Measurements from ENCODE around the gene ATF2. TPM values are rescaled to one million over a fixed set of nuclear protein-coding genes. Genes with fewer than 3 reads are reported as not detected.

Gene ATF2
- total RNA-seq, 3 donors from 2014 or later (not counting 1 experiment from before 2014, with no cell fraction given), result 66.7 to 76.5 (median 74.4) TPM

DNA sequence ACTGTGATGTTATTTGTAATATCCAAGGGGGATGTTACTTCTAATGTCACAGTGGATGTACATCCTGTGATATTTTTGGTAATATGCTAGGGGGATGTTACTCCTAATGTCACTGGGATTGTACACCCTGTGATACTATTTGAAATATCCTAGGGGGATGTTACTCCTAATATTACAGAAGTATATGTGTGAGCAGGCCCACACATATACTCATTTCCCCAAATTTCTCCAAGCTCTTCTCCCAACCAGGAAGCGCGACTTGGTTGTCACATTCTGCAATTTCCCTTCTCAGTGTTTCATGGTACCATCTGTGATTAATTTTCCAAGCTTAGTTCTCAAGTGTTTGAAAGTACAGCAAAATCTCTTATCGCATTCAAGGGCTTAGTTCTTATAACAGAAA lies 133.3 kb downstream of the ATF2 start:
- Histone ChIP-seq H3K27ac (ENCODE audit: low read length) (no peak overlapping the region), H3K27me3 (ENCODE audit: control insufficient read depth, insufficient read depth, low read length) (no peaks in the 10 kb centered on the region), H3K4me3 (ENCODE audit: low read length) (no peak overlapping the region), H3K9me3 (ENCODE audit: control insufficient read depth, insufficient read depth, low read length) (no peaks in the 10 kb centered on the region), H3K4me1 (ENCODE audit: control insufficient read depth, insufficient read depth, low read length) (no peaks in the 10 kb centered on the region), H3K36me3 (ENCODE audit: control insufficient read depth, insufficient read depth, low read length) (no peaks in the 10 kb centered on the region)
- Mint-ChIP-seq H3K9me3 (no peaks in the 10 kb centered on the region), H3K27me3 (ENCODE audit: low read depth in 2 of 2) (no peaks in the 10 kb centered on the region), H3K27ac (no peak overlapping the region), H3K36me3 (no peaks in the 10 kb centered on the region), H3K4me1 (peaks cover 0 to 6% of the 10 kb centered on the region in 2 donors), H3K4me3 (no peak overlapping the region)
- intact Hi-C loops (cut with micrococcal nuclease), result no loop called here
- WGBS (ENCODE audit: insufficient coverage), result 97% methylated on average over 3 of the region's 3 CpGs
- TF ChIP-seq, protein P1, sequence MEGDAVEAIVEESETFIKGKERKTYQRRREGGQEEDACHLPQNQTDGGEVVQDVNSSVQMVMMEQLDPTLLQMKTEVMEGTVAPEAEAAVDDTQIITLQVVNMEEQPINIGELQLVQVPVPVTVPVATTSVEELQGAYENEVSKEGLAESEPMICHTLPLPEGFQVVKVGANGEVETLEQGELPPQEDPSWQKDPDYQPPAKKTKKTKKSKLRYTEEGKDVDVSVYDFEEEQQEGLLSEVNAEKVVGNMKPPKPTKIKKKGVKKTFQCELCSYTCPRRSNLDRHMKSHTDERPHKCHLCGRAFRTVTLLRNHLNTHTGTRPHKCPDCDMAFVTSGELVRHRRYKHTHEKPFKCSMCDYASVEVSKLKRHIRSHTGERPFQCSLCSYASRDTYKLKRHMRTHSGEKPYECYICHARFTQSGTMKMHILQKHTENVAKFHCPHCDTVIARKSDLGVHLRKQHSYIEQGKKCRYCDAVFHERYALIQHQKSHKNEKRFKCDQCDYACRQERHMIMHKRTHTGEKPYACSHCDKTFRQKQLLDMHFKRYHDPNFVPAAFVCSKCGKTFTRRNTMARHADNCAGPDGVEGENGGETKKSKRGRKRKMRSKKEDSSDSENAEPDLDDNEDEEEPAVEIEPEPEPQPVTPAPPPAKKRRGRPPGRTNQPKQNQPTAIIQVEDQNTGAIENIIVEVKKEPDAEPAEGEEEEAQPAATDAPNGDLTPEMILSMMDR (IDR thresholded peaks at IDR 0.05), result no peak
- no peak for ATAC-seq
- DNase-seq, result no peak

- DNase-seq (peak in 1 of 2 donors; percentile 17), ATAC-seq (no peak)
- H3K9me3 ChIP-seq (ENCODE audit: control insufficient read depth, insufficient read depth, low read length), result no peaks in the 10 kb centered on the region
- no peaks in the 10 kb centered on the region for H3K4me1 Mint-ChIP-seq
- no peaks in the 10 kb centered on the region for H3K36me3 ChIP-seq (ENCODE audit: control insufficient read depth, insufficient read depth, low read length)
- H3K27me3 ChIP-seq (ENCODE audit: control insufficient read depth, insufficient read depth, low read length), result no peaks in the 10 kb centered on the region
- no peaks in the 10 kb centered on the region for H3K9me3 Mint-ChIP-seq
- no peaks in the 10 kb centered on the region for H3K36me3 Mint-ChIP-seq
- H3K4me3 ChIP-seq (ENCODE audit: low read length), result no peak overlapping the region
- 84% methylated on average over 5 of the region's 5 CpGs for WGBS (ENCODE audit: insufficient coverage)
- H3K27ac Mint-ChIP-seq, result no peak overlapping the region
- H3K4me1 ChIP-seq (ENCODE audit: control insufficient read depth, insufficient read depth, low read length), result no peaks in the 10 kb centered on the region
- intact Hi-C loops (cut with micrococcal nuclease), result no loop called here
- H3K27ac ChIP-seq (ENCODE audit: low read length), result no peak overlapping the region
- no peaks in the 10 kb centered on the region for H3K27me3 Mint-ChIP-seq (ENCODE audit: low read depth in 2 of 2)
- no peak overlapping the region for H3K4me3 Mint-ChIP-seq
- TF ChIP-seq, protein P1 (IDR thresholded peaks at IDR 0.05), result no peak
Measured at GRCh38 chr2:175030380-175031271, 137.4 kb downstream of the ATF2 start.

DNA sequence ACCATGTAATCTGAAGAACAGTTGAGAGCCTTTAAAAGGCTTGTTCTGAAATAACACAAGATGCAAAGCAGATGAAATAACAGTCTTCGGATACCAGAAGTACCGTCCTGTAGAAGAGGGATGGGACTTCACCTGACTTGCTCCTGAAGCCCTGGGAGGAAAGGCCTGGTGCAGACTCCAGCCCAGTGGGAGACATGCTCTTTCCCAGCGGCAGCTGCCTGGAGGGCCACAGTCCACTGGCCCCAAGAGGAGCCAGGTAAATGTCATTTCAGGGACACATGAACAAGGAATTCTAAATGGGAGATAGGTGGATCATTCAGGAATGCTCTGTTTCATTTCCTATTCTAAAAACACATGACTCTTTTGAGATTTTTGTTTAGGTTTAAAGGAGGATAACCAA lies 140.2 kb downstream of the ATF2 start:
- peaks cover 2 to 7% of the 10 kb centered on the region in 2 donors for H3K27me3 Mint-ChIP-seq (ENCODE audit: low read depth in 2 of 2)
- H3K9me3 Mint-ChIP-seq, result no peaks in the 10 kb centered on the region
- Histone ChIP-seq H3K9me3 (ENCODE audit: control insufficient read depth, insufficient read depth, low read length) (no peaks in the 10 kb centered on the region), H3K4me1 (ENCODE audit: control insufficient read depth, insufficient read depth, low read length) (no peaks in the 10 kb centered on the region), H3K27me3 (ENCODE audit: control insufficient read depth, insufficient read depth, low read length) (no peaks in the 10 kb centered on the region), H3K4me3 (ENCODE audit: low read length) (no peak overlapping the region), H3K36me3 (ENCODE audit: control insufficient read depth, insufficient read depth, low read length) (no peaks in the 10 kb centered on the region), H3K27ac (ENCODE audit: low read length) (no peak overlapping the region)
- intact Hi-C loops (cut with micrococcal nuclease), result no loop called here
- no peak overlapping the region for H3K4me3 Mint-ChIP-seq
- ATAC-seq, result no peak
- no peaks in the 10 kb centered on the region for H3K36me3 Mint-ChIP-seq
- H3K27ac Mint-ChIP-seq, result no peak overlapping the region
- H3K4me1 Mint-ChIP-seq, result no peaks in the 10 kb centered on the region
- TF ChIP-seq, protein P1 (IDR thresholded peaks at IDR 0.05), result no peak
- 95% methylated on average over 3 of the region's 3 CpGs for WGBS (ENCODE audit: insufficient coverage)
- DNase-seq, result no peak
